Jurkat, Clone E6-1 (cell line): ENCODE data around the gene WWOX.

Source experiments
- DNase-seq: peaks from one replicate; pipeline ENCODE4 v3.0.0-alpha.2; 2011; ENCODE audit warnings: low read depth, low spot score
- H3K4me3 ChIP-seq: 2 replicates; pipeline ENCODE4 v1.5.1; 2011; ENCODE audit warnings: mild to moderate bottlenecking, low read length, control low read depth, moderate library complexity

WWOX gene

DNA sequence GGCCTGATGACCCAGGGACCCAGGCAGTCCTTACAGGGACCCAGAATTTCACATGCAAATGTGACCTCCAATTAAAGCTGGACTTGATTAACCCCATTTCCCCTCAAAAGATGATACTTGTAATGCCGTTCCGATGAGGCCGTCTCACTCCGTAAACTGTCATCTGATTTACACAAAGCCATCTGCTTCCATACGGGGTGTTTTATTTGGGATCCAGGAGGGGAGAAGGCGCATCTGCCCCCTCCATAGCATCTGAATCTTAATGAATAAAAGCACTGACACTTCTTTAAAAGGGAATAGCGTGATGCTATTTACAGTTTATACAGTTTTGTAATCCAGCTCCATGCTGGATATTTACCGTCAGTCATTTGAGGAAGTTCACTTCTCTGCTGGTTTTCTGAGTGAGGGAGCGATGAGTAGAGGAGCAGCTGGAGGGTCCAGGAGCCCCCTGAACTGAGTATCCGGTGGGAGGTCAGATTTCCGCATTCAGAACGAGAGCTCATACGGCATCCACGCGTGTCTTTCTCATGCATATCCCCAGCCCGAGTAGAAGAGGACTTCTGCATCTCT is 452.7 kb downstream of the WWOX start:
- no peak for DNase-seq
- no peak overlapping the region for H3K4me3 ChIP-seq

DNA sequence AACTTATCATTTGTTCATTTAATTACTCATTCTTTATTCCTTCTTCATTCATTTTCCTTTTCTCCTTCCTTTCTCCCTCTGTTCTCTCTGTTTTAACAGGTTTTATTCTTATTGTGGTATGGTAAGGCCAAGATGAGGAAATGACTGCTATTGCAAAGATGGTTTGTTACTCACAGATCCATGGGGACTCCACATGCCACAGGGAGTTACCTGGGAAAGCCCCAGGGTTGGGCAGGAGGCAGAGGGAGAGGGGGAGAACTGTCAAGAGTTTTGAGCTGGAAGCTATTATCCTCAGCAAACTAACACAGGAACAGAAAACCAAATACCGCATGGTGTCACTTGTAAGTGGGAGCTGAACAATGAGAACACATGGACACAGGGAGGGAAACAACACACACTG is 453.3 kb downstream of the WWOX start:
- DNase-seq: no peak

DNA sequence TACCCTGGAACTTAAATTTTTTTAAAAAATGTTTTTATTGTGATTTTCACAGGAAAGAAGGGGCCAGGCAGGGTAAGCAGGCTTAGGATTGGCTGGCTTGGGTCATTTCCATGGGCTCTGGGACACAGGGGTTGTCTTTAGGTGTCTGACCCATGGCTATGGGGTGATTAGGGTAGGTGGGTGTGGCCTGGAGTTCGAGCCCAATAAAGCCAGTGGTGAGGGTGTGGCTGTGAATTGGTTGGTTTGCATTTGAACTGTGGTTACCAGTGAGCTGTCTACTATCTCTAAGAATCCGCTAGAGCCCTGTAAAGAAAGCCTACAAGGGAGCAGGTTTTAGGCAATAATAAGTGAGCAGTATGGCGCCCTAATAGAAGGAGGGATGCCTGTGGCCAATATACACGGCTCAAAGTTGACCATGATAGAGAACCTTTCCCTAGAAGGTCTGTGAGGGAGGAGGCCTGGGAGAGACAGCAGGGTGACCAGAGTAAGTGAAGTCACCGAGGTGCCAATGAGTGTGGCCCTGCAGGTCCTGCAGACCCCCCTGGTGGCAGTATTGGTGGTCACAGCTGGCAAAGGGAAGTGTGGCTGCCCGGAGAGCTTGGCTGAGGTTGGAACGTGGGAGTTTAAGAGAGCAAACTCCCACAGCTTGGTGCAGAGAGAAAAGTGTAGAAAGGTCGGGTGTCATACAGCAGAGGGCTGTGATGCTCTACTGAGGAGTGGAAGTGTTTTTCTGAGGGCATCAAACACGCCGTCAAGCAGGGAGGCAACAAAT is 454.0 kb downstream of the WWOX start:
- no peak for DNase-seq

More for the DNA sequence above, 453.3 kb downstream of the WWOX start:
- H3K4me3 ChIP-seq: no peak overlapping the region

DNA sequence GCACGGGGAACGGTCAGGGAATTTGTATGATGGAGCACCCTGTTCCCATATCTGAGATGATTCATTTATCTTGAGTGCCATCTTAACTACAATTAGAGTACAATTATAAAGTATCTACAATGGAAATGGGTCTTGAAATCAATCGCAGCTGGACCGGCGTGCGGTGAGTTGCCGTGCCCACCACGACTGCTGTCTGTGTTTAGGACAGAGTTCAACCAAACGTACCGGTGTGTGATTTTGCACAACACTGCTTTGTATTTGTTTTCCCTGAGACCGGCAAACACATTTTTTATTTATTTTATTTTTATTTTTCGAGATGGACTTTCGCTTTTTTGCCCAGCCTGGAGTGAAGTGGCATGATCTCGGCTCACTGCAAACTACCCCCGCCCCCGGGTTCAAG is 457.0 kb downstream of the WWOX start:
- no peak for DNase-seq
- H3K4me3 ChIP-seq: no peak overlapping the region

More for the DNA sequence above, 454.0 kb downstream of the WWOX start:
- no peak overlapping the region for H3K4me3 ChIP-seq

DNA sequence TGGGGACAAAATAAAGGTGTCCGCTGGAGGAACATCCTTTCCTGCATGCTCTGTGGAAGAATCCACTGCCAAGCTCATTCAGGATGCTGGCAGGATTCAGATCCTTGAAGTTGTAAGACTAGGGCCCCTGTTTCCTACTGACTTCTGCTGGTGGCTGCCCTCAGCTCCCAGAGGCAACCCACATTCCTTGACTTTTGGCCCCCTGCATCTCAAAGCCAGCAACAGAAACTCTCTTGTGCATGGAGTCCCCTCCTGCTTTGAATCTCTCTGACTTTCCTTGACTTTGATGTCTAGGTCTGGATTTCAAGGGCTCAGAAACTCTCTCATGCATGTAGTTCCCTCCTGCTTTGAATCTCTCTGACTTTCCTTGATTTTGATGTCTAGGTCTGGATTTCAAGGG is 461.5 kb downstream of the WWOX start:
- H3K4me3 ChIP-seq: no peak overlapping the region
- no peak for DNase-seq

DNA sequence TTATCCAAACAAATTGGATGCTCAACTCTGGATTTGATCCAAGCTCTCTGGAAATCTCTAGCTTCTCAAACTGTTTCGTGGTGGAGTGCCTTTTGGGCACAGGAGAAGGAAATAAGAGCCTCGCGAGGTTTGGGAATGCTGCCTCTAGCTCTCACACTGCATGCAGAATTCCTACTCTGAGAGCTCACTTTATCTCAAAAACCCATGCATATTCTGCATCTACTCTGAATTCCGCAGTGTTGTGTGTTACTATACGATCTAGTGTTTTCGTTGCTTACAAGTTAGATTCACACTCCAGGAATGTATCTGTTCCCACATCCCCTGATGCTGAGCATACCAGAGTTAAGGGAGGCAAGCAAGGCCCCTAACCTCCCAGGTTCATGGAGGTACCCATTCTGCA is 462.7 kb downstream of the WWOX start:
- no peak for DNase-seq
- H3K4me3 ChIP-seq: no peak overlapping the region

DNA sequence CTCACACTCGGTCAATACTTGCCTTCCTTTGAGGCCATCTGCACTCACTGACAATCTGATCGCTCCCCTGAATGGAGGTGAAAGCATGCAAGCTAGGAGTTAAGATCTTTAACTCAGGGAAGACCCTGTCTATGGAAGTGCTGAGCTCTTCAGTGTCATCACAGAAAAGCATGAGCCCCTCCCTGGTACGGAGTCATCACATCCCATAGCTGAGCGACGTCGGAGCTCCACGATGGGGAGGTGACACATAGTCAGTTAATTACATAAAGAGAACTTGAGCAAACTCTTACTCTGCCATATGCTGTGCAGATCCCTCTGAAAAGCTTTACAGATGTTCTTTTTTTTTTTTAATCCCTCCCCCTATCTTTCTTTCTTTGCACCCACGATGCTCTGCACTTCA is 463.2 kb downstream of the WWOX start:
- DNase-seq: no peak
- no peak overlapping the region for H3K4me3 ChIP-seq

DNA sequence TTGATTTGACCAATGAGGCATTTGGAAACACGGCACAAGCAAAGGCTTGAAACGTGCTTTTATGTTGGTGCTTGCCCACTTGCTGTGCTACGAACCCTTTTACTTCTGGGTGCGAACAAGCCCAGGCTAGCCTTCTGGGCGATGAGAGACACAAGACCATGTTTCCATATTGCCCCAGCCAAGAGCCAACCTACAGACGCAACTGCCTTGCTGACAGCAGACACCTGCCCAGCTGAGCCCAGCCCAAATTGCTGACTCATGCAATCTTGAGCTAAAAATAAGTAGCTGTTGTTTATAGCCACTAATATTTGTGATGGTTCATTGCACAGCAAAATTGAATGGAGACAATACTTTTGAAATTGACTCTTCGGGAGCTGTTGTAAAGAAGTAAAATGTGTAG is 464.5 kb downstream of the WWOX start:
- DNase-seq: no peak
- H3K4me3 ChIP-seq: no peak overlapping the region

DNA sequence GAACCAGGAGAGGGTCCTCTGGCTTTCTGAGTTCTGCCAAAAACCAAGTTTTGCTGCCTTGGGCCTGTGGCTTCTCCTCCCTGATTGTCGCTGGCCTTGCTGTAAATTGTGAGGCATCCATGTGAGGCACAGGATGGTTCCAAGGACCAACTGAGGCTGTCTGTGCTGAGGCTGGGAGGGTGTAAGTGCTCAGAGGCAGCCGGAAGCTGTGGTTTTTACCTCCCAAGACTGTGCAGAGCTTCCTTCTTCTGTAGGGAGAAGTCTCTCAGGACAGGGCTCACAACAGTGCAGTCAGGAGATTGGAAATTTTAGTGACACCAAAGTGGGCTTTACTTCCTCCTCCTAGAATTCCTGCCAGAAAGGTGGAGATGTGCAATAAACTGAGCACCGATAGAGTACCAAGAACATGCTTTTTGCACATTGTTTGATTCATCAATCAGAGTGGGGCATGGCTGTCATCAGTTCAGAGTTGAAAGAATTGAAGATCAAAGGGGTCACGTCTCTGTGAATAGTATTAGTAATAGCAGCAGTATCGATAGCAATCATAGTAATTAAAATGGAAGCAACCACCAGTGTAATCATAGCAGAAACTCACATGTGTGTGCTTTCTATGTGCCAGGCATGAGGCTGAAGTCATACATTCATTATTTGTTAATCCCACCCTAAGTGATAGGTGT is 467.1 kb downstream of the WWOX start:
- DNase-seq: peak; percentile 47
- H3K4me3 ChIP-seq: no peak overlapping the region

DNA sequence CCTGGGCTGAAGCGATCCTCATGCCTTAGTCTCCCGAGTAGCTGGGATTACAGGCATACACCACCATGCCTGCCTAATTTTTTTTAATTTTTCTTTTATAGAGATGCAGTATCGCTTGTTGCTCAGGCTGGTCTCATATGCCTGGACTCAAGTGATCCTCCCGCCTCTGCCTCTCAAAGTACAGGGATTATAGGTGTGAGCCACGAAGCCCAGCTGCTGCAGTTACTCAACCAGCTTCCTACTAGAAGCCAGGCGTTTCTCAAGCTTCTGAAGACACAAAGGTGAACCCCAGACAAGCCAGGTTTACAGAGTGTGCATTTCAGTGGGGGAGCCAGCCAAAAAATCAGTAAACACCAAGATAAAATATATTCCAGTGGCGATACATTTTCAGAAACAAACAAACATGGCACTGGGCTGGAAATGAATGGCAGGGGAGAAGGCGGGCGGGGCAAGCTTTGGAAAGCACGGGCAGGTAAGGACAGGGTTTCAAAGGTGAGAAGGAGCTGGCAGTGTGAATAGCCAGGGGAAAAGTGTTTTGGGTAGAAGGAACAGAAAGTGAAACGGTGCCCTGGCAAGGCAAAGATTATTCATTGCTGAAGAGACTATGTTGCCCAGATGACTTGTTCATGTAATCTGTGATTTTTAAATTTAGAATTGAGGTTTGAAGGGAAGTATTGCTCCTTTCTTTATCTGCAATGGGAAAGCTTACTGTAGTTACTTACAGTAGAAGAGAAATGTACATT is 471.1 kb downstream of the WWOX start:
- H3K4me3 ChIP-seq: no peak overlapping the region
- no peak for DNase-seq

DNA sequence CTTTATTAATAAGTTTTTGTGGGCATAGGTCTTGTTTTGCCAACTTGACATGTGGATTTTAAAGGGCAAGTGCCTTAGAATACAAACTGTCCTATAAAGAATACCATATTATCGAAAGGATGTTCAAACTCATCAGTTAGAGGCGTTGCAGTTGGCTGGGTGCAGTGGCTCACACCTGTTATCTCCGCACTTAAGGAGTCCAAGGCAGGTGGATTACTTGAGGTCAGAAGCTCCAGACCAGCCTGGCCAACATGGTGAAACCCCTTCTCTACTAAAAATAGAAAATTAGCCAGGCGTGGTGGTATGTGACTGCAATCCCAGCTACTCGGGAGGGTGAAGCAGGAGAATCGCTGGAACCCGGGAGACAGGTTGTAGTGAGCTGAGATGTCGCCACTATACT is 472.0 kb downstream of the WWOX start:
- no peak overlapping the region for H3K4me3 ChIP-seq
- no peak for DNase-seq

DNA sequence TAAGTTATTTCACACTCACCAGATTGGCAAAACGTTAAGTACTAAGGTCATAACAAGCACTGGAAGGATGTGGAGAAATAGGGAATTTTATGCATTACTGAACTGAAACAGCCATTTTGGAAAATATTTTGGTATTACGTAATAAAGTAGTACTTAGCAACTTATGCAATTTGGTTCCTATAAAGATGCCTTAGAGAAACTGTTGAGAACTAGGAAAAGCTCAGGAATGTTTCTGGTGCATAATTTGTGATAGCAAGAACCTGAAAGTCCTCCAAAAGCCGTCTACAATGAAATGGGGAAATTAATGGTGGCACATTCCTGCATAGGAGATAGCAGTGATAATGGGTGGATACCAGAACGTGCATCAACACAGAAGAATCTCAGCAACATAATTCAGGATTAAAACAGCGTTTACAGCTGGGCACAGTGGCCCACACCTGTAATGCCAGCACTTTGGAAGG is 472.5 kb downstream of the WWOX start:
- no peak for DNase-seq

DNA sequence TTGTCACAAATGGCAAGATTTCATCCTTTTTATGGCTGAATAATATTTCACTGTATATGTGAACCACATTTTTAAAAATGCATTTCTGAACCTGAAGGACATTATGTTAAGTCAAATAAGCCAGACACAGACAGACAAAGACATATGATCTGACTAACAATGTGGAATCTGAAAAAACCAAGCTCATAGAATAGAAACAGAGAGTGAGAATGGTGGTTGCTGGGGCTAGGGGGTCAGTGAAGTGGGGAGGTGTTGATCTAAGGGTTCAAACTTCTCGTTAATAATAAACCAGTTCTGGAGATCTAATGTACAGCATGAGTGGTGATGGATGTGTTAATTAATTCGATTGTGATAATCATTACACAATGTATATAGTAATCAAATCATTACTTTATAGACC is 475.1 kb downstream of the WWOX start:
- DNase-seq: no peak
- no peak overlapping the region for H3K4me3 ChIP-seq

More for the DNA sequence above, 472.5 kb downstream of the WWOX start:
- H3K4me3 ChIP-seq: no peak overlapping the region

DNA sequence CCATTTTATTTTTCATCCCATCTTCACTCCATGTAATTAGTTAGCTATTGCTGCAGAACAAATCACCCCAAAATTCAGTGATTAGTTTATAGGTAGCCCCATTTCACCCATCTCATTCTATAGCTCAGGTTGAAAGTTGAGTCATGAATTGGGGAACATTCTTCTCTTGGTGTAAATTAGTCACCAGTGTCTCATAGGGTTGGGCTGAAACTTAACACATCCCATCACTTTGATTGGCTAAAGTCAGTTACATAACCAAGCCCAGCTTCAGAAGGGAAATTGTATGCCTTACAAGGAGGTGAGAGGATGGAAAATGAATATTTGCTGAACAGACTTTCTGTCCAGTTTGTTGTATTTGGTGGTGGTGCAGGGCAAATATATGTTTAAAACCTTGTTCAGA is 477.5 kb downstream of the WWOX start:
- no peak overlapping the region for H3K4me3 ChIP-seq
- no peak for DNase-seq

DNA sequence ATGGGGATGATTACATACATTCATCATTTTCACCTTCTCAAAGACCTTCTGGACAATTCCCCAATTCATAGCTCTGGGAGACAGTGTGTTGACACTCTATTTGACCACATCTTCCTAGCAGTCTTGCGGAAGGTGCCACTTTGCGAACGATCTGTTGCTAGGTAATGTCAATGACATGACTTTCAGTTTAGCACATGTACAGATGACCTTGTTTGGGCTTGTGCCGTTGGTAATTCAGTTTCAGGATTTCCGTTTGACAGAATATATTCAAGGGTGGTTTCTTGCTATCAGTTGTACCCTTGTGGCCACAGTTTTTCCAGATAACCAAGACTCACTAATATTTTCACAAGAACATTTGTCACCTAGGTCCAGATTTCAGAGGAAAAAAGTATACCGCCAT is 478.2 kb downstream of the WWOX start:
- DNase-seq: no peak
- H3K4me3 ChIP-seq: no peak overlapping the region

DNA sequence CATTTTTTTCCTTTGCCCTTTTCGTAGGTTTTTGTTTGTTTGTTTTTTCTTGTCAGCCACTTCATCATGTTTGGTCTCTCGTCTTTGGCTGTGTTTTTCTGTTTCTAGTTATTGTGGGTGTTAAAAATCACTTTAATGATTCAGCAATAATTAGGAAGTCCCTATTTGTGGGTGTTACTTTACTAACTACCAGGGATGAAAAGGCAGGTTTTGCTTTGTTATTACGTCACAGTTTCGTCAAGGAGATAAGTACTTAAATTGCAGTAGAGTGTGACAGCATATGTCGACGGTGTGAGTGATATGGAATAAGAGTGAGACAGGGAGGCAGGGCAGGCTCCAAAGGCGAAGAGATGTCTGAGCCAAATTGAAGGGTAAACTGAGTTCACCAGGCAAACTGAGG is 479.6 kb downstream of the WWOX start:
- no peak overlapping the region for H3K4me3 ChIP-seq
- DNase-seq: no peak

DNA sequence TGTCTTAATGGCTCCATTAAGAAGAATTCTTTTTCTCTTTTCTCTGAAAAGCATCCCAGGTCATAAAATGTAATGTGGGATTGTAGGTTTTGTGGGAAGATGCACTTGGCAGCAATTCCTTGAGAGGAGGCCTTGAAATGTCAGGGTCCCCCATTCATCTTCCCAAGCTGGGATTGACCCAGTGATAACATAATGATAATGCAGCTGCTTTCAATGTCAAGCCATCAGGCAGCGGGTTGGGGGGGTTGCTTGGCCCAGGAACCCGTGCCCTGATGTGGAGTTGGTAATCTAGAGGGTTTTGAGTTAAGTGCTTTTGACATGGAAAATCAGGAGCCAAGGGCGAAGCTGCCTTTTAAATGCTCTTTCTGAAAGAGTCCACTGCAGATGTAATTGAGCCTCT is 484.0 kb downstream of the WWOX start:
- DNase-seq: no peak
- no peak overlapping the region for H3K4me3 ChIP-seq

DNA sequence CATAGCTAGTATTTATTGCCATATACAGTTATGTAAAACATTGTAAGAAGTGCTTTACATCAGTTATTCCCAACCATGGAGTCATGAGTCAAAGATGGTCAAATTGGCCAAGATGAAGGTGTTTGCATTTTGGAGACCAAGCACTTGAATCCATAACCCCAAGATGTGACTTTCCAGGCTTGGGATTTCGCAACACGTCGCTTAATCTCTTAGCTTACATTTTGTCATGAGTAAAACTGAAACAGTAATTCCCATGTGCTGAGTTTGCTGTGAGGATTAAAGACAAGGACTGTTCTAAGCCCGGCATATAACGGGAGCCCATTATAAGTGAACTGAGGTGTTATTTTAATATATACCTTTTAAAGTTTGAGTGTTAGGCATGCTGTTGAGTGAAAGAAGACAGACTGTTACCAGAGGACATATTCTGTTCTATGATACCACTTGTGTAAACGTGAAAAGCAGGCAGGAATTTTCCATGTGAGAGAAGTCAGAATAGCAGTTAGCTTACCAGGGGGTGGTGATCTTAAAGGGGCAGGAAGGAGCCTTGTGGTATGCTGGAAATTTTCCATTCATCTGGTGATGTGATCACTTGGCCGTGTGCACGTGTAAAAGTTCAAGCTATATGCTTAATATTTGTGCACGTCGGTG is 484.9 kb downstream of the WWOX start:
- no peak for DNase-seq
- H3K4me3 ChIP-seq: no peak overlapping the region

DNA sequence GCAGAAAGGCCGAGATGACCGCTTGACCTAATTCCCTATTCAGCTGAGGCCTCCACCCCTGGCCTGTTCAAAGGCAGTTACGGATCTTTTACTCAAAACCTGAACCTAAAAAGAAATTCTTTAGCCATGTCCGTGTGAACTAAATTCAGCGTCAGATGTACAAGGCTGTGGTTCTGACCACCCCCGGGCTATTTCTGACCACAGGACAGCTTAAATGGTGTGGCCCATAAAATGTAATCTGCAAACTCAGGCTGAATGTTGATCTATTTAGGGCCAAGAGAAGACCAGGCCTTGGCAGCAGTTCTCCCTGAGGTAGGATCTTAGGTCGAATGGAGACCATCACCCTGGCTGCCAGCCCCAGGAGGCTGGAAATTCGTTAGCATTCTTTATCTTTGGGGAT is 485.5 kb downstream of the WWOX start:
- H3K4me3 ChIP-seq: no peak overlapping the region
- no peak for DNase-seq
